ENCODE data around the gene SLC25A22.

The SLC25A22 gene

DNA sequence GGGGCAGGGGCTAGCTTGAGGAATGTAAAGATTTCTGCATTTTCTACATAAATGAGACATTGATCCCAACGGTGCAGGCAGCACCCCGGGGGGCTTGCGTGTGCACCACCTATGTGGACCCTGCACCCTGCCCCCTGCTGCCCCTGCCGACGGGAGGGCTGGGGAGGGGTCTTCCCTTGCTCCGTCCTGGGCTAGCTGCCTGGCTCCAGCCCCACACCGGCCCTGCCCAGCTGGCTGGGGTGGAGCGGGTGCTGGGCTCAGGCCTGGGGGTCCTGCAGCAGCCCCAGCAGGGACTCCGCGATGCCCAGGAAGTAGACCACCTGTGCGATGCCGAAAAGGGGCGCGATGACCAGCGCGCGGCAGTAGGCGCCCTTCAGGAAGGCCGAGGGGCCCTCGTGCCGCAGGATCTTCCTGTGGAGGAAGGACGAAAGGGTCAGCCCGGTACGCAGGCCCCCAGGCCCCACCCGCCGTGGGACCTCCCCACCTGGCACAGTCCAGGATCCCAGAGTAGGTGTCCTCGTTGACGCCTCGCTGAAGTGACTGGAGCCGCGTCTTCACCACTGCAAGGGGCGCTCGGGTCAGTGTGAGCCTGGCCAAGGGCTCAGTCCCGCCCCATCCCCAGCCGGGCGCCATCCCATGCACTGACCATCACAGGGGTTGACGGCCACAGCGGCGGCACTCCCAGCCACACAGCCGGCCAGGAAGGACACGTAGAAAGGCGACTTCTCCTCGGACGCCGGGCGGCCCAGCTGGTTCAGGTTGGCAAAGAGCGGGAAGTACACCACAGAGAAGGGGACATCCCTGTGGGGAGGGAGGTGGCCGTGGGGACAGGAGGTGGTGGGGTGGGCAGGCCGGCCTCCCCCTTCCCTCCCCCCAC lies 6.2 kb downstream of the SLC25A22 start:
- DNase-seq (ENCODE audit: low read depth in 2 of 2, low spot score in 1 of 2) = no peak

DNA sequence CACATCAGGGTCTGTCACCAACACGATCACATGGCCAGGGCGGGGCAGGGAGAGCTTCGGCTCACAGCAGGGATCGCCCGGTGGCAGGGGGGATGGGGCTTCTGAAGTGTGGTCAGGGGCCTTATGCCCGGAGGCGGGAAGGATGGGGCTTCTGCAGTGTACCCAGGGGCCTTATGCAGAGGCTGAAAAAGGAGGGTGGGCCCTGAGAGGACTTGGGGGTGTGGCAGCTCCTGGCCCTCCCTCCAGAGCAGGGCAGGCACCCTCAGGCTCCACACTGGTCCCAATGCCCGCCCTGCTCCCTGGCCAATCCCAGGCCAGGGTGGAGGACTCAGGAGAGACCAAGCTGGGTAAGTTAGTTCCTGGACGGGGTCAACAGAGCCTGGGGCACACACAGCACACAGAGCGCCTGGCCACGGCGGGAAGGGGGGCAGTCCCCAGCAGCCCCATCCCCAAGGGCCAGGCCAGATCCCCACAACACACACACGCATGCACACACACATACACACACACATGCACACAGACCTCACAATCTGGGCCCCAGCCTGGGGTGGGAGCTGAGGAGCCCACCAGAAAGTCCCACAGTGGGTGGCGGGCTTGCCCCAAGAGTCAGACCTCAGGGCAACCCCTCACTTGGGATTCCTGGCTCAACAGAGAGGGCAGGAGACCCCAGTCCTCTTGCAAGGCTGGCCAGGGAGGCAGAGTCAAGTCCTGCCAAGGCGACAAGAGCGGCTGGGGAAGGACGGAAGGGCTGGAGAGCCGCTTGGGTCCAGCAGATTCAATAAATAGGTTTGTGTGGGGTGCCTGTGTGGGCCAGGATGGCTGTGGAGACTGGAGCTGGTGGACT lies 7.1 kb downstream of the SLC25A22 start:
- no peak for DNase-seq (ENCODE audit: low read depth in 2 of 2, low spot score in 1 of 2)

DNA sequence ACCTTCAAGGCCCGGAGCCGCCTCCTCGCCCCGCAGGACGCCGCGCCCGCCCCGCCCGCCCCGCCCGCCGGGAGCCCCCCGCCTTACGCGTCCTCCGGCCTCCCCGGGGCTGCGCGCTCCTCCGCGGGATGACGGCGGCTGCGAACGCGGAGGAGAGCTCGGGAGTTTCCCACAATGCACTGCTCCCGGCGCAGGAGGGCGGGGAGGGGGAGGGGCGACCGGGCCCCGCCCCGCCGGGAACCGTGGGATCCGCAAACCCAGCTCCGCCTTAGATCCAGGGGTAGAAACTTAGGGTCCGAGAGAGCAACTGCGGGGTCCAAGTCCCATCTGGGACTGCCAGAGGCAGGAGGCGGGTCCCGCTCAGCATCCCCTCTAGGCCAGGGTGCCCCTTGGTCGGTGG lies 8.1 kb downstream of the SLC25A22 start, which contains the start of gene CEND1:
Gene CEND1, minus strand, starts transcription at position 148 of the 400 bp plus-strand sequence. CDS start 1,514 bp downstream, outside the sequence.
- no peak for DNase-seq (ENCODE audit: low read depth in 2 of 2, low spot score in 1 of 2)

- DNase-seq (ENCODE audit: low read depth in 2 of 2, low spot score in 1 of 2) = no peak
Observed at GRCh38 chr11:788953-789940, 8.8 kb downstream of the SLC25A22 start.

- DNase-seq (ENCODE audit: low read depth in 2 of 2, low spot score in 1 of 2) = no peak
Observed at GRCh38 chr11:788009-788640, 10.0 kb downstream of the SLC25A22 start.

- no peak for DNase-seq (ENCODE audit: low read depth in 2 of 2, low spot score in 1 of 2)
Observed at GRCh38 chr11:787084-787675, 10.9 kb downstream of the SLC25A22 start.

DNA sequence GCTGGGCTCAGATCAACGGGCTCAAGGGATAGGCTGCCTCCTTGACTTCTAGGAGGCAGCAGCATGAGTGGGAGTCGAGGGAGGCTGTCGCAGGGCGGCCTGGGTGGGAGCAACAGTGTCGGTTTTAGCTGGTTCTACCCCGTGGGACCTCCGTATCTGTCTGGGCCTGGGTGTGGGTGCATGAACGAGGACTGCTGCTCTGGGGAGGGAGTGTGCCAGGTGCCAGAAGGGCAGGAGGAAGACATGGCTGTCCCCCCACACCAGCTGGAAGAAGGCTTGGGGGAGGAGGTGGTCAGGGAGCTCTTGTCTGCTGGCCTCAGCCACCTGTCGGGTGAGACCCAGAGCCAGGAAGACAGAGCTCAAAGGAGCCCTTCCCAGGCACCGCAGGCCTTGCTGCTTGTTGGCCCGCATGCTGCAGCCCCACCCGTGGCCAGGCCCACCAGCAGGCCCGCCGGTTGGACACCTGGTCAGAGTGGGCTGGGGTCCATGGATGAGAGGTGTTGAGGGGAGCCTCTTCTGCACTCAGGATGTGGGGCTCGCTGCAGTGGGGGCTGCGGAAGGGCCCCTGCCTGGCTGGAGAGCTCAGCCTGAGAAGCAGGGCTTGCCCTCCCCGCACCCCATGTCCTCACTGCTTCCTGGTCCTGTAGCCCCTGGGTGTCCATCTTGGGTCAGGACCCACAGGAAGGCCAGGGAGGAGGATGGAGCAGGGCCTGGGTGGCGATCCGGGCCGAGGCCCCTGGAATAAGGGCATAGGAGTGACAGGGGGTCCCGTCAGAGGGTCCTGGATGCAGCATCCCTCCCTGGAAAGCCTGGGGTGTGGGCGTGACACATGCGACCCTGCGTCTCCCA lies 11.6 kb downstream of the SLC25A22 start:
- no peak for DNase-seq (ENCODE audit: low read depth in 2 of 2, low spot score in 1 of 2)

DNA sequence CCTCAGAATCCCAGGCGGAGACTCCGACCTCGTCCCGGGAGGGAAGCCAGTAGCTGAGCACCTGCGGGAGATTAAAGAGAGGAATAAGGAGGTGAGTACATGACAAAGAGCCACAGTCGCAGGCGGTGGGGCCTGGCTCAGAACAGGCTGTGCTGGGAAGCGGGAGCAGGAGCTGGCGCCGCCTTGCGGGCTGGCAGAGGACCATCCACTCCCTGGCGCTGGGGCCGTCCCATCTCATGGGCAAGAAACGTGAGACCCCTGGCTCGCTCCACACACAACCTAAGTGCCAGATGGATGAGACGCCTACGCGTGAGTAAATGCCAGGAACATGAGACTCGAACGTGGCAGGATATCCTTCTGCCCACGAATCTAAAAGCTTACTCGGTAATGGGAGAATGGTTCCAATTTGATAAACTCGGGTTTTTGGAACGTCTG lies 14.5 kb downstream of the SLC25A22 start:
- DNase-seq (ENCODE audit: low read depth in 2 of 2, low spot score in 1 of 2) = no peak

- no peak for DNase-seq (ENCODE audit: low read depth in 2 of 2, low spot score in 1 of 2)
Observed at GRCh38 chr11:782264-783174, 15.6 kb downstream of the SLC25A22 start.

GRCh38 chr11:779955-780532 lies 18.0 kb downstream of the SLC25A22 start:
- DNase-seq (ENCODE audit: low read depth in 2 of 2, low spot score in 1 of 2) = no peak

DNA sequence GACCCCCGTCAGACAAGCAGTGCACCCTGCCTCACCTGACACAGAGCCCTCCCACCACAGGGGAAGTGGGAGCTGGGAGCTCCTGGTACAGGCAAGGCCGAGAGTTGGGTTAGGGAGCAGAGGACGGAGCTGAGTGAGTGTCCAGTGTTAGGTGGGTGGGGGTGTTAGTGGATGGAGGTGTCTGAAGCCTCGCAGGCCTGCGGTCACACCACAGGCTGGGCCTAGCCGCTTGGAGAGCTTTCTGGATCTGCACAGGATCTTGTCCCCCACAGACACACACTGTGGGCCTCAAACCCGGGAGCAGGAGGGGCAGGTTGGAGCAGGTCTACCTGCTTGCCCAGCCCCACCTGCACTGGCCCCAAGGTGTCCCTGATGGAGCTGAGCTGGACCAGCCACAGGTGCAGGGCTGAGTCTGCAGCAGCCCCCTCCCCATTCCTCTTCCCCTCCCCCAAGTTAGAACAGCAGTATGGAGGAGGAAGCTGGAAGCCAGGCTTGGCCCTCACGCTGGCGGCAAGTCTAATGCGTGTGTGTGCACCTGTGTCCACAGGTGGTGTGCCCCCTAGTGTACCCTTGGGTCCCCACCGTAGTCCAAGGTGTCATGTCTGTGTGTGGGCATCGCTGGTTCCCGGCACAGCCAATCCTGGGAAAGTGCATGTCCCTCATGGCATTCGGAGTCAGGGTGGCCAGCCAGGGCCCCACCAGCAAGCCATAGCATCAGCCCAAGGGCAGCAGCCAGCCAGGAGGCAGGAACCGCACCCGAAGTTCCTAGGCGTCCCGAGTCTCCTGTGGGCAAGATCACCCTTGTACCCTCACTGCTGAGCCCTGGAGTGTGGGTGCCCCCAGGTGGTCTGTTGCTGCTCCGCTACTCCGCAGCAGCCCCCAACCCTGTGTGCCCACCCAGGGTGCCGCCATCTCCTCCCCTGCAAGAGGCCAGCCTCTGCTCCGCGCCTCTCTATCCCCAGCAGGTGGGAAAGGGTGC lies 18.8 kb downstream of the SLC25A22 start:
- DNase-seq (ENCODE audit: low read depth in 2 of 2, low spot score in 1 of 2) = no peak

DNA sequence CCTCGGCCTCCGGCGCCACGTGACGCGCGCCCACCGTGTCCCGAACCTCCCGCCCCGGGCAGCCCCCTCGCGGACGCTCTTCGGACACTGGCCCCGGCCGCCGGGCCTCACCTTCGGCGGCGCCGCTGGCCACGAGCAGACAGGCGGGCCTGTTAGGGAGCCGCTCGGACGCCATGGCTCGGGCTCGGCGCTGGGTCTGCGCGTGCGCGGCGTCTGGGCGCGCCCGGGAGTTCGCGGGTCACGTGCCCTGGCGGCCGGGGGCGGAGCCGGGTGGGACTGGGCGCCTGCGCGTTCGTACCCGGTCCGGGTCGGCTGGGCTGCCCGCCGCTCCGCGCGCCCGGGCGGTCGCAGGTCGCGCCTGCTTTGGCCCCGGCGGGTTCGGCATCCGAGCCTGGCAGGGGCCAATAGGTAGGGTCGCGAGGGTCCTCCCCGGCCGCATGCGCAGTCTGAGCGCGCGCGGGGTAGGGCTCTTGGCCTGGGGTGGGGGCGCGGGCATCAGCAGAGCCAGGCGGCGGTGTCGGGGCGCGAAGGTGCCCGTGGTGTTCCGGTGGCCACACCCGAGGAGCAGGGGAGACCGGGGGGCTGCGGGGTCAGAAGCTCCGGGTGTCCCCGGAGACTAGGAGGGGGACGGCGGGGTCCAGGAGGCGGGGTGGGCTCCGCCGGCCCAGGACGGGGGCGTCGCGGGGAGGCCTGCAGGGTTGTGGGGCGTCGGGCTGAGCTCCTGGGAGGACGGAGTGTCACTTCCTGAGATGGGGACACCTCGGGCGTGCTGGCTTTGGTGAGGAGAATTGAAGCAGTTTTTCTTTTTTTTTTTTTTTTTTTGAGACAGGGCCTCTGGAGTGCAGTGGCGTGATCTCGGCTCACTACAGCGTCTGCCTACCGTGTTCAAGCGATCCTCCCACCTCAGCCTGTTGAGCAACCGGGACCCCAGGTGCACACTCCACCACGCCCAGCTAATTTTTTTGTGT lies 20.5 kb downstream of the SLC25A22 start, which contains the start of gene GATD1:
Gene GATD1, minus strand, starts transcription at position 200 of the 968 bp plus-strand sequence. Its CDS starts 25 bp downstream, at position 175.
- peak; percentile 82 to 85 for DNase-seq (ENCODE audit: low read depth in 2 of 2, low spot score in 1 of 2)

DNA sequence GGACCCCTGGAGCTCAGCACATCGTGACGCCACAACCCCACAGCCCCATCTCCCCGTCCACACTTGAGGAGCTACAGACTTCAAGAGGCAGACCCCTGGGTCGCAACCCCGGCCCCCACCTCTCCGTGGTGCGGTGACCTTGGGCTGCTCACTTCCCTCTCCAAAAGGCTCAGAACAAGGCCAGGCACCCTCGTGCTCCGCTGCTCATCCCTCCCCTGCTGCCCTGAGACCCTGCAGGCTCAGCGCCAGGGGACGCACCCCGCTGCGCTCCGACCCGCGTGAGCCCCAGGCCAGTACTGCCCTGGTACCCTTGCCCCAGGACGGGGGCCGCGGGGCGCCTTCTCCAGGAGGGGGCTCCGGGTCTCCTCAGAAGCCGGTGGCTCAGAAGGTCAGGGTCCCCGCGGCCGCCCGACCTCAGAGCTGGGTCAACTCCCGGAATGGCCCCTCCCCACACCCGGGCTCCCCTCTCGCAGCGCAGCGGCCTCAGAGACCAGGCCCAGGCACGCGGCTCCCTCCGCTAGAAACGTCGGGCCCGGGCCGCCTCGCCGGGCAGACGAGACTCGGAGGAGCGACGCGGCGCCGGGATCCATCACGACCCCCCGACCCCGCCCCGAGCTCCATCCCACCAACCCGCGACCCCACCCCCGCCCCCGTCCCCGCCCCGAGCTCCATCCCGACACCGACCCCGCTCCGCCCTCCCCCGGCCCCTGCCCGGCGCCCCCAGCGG lies 21.4 kb downstream of the SLC25A22 start:
- DNase-seq (ENCODE audit: low read depth in 2 of 2, low spot score in 1 of 2) = no peak

DNA sequence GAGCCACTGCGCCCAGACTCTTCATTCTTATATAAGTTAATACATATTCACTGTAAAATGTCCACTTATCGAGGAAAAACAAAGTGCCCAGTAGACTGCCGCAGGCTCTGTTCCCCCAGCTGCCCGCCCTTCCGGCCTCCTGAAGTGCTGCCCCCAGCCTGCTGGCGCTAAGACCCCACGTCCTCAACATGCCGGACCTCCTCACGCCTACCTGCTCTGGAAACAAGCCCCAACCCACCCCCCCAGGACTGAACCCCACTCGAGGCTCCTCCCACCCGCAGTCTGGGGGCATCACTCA lies 21.9 kb downstream of the SLC25A22 start:
- no peak for DNase-seq (ENCODE audit: low read depth in 2 of 2, low spot score in 1 of 2)

All from stimulated activated CD8-positive, alpha-beta memory T cell treated with anti-CD3 and anti-CD28 coated beads, Interleukin-4, amount 100 ng/mL, for 4 hours (primary cell).